Measurements from ENCODE around the gene CEMIP.

CEMIP gene

GRCh38 chr15:80861731-80862170 lies 82.6 kb downstream of the CEMIP start:
- no peak for DNase-seq

GRCh38 chr15:80864666-80865065 lies 85.5 kb downstream of the CEMIP start:
- no peak for DNase-seq

GRCh38 chr15:80866936-80867335 lies 87.8 kb downstream of the CEMIP start:
- DNase-seq, result no peak

GRCh38 chr15:80870366-80870765 lies 91.2 kb downstream of the CEMIP start:
- no peak for DNase-seq

- DNase-seq, result no peak
These were observed 91.7 kb downstream of the CEMIP start for GRCh38 chr15:80870893-80871292.

GRCh38 chr15:80871858-80872257 lies 92.7 kb downstream of the CEMIP start:
- DNase-seq, result no peak

GRCh38 chr15:80873366-80873952 lies 94.3 kb downstream of the CEMIP start:
- no peak for DNase-seq

- DNase-seq, result no peak
These were observed 96.6 kb downstream of the CEMIP start for GRCh38 chr15:80875568-80876347.

GRCh38 chr15:80876348-80876674 lies 97.1 kb downstream of the CEMIP start:
- no peak for DNase-seq

GRCh38 chr15:80878242-80878866 lies 99.2 kb downstream of the CEMIP start:
- DNase-seq, result peak; percentile 65

GRCh38 chr15:80878867-80879250 lies 99.7 kb downstream of the CEMIP start:
- no peak for DNase-seq

- no peak for DNase-seq
These were observed 100.9 kb downstream of the CEMIP start for GRCh38 chr15:80880086-80880485.

- no peak for DNase-seq
These were observed 104.5 kb downstream of the CEMIP start for GRCh38 chr15:80883641-80884040.

GRCh38 chr15:80885016-80885579 lies 105.9 kb downstream of the CEMIP start:
- DNase-seq, result no peak

GRCh38 chr15:80887148-80887547 lies 108.0 kb downstream of the CEMIP start:
- DNase-seq, result no peak

- no peak for DNase-seq
These were observed 109.7 kb downstream of the CEMIP start for GRCh38 chr15:80888846-80889245.

- peak; percentile 68 for DNase-seq
These were observed 111.3 kb downstream of the CEMIP start for GRCh38 chr15:80890341-80891005.

GRCh38 chr15:80891006-80891405 lies 111.8 kb downstream of the CEMIP start:
- DNase-seq, result no peak

GRCh38 chr15:80892414-80892813 lies 113.2 kb downstream of the CEMIP start:
- DNase-seq, result no peak

GRCh38 chr15:80893777-80894176 lies 114.6 kb downstream of the CEMIP start:
- no peak for DNase-seq

GRCh38 chr15:80895091-80895490 lies 115.9 kb downstream of the CEMIP start:
- DNase-seq, result no peak

GRCh38 chr15:80895965-80896364 lies 116.8 kb downstream of the CEMIP start:
- no peak for DNase-seq

- no peak for DNase-seq
These were observed 118.9 kb downstream of the CEMIP start for GRCh38 chr15:80898040-80898439.

Measured in MV-4-11 (cell line).